PC-3 (cell line): ENCODE measurements around the gene WNK2. TPM values are rescaled to one million over a fixed set of nuclear protein-coding genes. Genes with fewer than 3 reads are reported as not detected.

Experiments
- ATAC-seq: fragments of 200-7000 bp; cut with Tn5 transposase; 2 replicates; pipeline ENCODE4 v1.9.1; 2020; ENCODE audit warnings: mild to moderate bottlenecking, moderate library complexity
- BruUV-seq: library from RNA; stranded (reverse); fragments of 400-500 nt; replicated peaks from 2 replicates; lab custom pipeline; 2021; lab: Mats Ljungman, UMichigan
- CTCF ChIA-PET: fragments of 300-600 bp; sonication (Branson Sonifier 250); formaldehyde crosslinking; loops from one replicate; lab custom pipeline; 2022; ENCODE audit warnings: antibody characterized with exemption; lab: Charles Lee
- POLR2A ChIA-PET: fragments of 300-600 bp; sonication (Branson Sonifier 250); formaldehyde crosslinking; loops from one replicate; lab custom pipeline; 2022; ENCODE audit warnings: antibody characterized with exemption; ENCODE audit not compliant: unreplicated experiment; lab: Charles Lee
- DNase-seq: peaks from one replicate; pipeline ENCODE4 v3.0.0-alpha.2; 2015
- H2AFZ ChIP-seq: fragments of 300-600 bp; sonication (generic); 2 replicates; pipeline ENCODE4 v1.6.0; 2016; ENCODE audit warnings: antibody characterized with exemption, low read length
- H3F3A ChIP-seq: fragments of 300-600 bp; sonication (generic); one replicate; pipeline ENCODE4 v1.6.0; 2017; ENCODE audit warnings: antibody characterized with exemption, low read length, control low read depth, mild to moderate bottlenecking; ENCODE audit not compliant: unreplicated experiment
- H3K27ac ChIP-seq: fragments of 300-600 bp; sonication (generic); 2 replicates; pipeline ENCODE4 v1.5.1; 2016; ENCODE audit warnings: mild to moderate bottlenecking, low read length
- H3K27me3 ChIP-seq: fragments of 300-600 bp; sonication (generic); 2 replicates; pipeline ENCODE4 v1.6.1; 2016; ENCODE audit warnings: low read length, mixed read lengths
- H3K36me3 ChIP-seq: fragments of 300-600 bp; sonication (generic); 2 replicates; pipeline ENCODE4 v1.6.1; 2016; ENCODE audit warnings: low read depth, mixed run types, low read length, mixed read lengths
- H3K4me1 ChIP-seq: fragments of 300-600 bp; sonication (generic); 2 replicates; pipeline ENCODE4 v1.5.1; 2016; ENCODE audit warnings: low read length; ENCODE audit not compliant: insufficient read depth
- H3K4me2 ChIP-seq: fragments of 300-600 bp; sonication (generic); 2 replicates; pipeline ENCODE4 v1.6.0; 2016; ENCODE audit warnings: low read length
- H3K4me3 ChIP-seq: fragments of 300-600 bp; sonication (generic); 2 replicates; pipeline ENCODE4 v1.5.1; 2016; ENCODE audit warnings: mild to moderate bottlenecking, low read length, mixed read lengths
- H3K79me2 ChIP-seq: fragments of 300-600 bp; sonication (generic); 2 replicates; pipeline ENCODE4 v1.6.1; 2017; ENCODE audit warnings: low read length, mixed read lengths
- H3K9ac ChIP-seq: fragments of 300-600 bp; sonication (generic); 2 replicates; pipeline ENCODE4 v1.6.0; 2016; ENCODE audit warnings: mild to moderate bottlenecking, low read length
- H3K9me2 ChIP-seq: fragments of 300-600 bp; sonication (generic); replicated peaks from 2 replicates; pipeline ENCODE4 v1.6.1; 2016; ENCODE audit warnings: mixed run types, low read length, mixed read lengths
- H3K9me3 ChIP-seq: fragments of 300-600 bp; sonication (generic); 2 replicates; pipeline ENCODE4 v1.6.1; 2016; ENCODE audit warnings: low read length, mixed read lengths
- H4K20me1 ChIP-seq: fragments of 300-600 bp; sonication (generic); 2 replicates; pipeline ENCODE4 v1.6.1; 2016; ENCODE audit warnings: low read length, mixed read lengths
- EZH2 ChIP-seq: fragments of 300-600 bp; sonication (generic); IDR thresholded peaks from one replicate; pipeline ENCODE4 v1.6.1; 2017; ENCODE audit warnings: antibody characterized with exemption, mild to moderate bottlenecking, low read length; ENCODE audit not compliant: unreplicated experiment
- EZH2phosphoT487 ChIP-seq: fragments of 300-600 bp; sonication (generic); IDR thresholded peaks from 2 replicates; pipeline ENCODE4 v1.6.1; 2018; ENCODE audit warnings: mild to moderate bottlenecking, antibody characterized with exemption, low read length, borderline replicate concordance
- intact Hi-C: fragments of 100-400 bp; cut with micrococcal nuclease; formaldehyde crosslinking; loops from 2 replicates; pipeline ENCODE4 v1.9.0; 2023
- total RNA-seq: library from RNA; depleted of rRNA; stranded (reverse); fragments of >200 nt; gene quantifications from 2 replicates; pipeline ENCODE4 v1.2.3, GENCODE V29; 2014
- TF ChIP-seq, protein P1 (sequence below): fragments of 300-600 bp; sonication (generic); conservative IDR thresholded peaks from 2 replicates; pipeline ENCODE4 v1.5.1; 2017; ENCODE audit warnings: antibody characterized with exemption, low read depth, mild to moderate bottlenecking, low read length

WNK2 gene
- total RNA-seq, 1 experiment from 2014 or later = 11.7 TPM

DNA sequence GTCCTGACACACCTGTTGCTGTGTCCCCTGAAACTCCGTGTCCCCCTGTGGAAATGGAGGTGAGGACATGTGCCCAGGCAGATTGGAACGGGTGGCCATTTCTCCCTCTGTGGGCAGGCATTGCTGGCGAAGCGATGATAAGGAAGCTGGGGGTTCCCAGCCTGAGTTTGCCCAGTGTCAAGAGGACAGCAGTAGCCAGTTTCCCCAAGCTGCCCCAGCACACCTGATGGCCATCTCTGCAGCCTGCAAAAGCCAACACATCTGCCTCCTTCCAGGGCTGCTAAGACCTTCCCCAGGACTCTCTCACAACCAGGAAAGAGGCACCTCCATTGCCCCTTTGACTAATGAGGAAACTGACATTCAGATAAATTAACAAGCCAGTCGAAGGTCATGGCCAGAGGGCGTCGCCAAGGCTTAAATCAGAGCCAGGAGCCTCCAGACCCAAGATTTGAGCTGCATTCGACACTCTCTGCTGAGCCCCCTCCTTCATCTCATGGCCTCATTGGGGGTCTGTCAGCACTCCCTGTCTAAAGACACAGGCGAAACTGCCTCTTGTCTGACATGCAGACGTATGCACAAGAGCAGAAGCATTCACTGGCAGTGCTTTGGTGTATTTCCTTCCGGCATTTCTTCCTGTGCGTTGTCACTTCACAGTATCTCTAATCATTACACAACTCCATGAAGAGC is 10.4 kb upstream of the WNK2 start:
- Histone ChIP-seq H4K20me1 (no peaks in the 10 kb centered on the region), H3K9ac (no peak overlapping the region), H3K9me2 (no peaks in the 10 kb centered on the region), H3K79me2 (no peaks in the 10 kb centered on the region), H3K4me1 (no peaks in the 10 kb centered on the region), H3K4me3 (no peak overlapping the region), H3K9me3 (no peaks in the 10 kb centered on the region), H3K4me2 (no peak overlapping the region), H3K27me3 (no peaks in the 10 kb centered on the region), H3F3A (no peaks in the 10 kb centered on the region), H3K36me3 (no peaks in the 10 kb centered on the region), H3K27ac (no peak overlapping the region), H2AFZ (no peak overlapping the region)
- no peak for ATAC-seq
- no TSS peak for BruUV-seq
- intact Hi-C loops = no loop called here
- ChIA-PET POLR2A (no interaction called here), CTCF (no interaction called here)
- TF ChIP-seq, protein P1, sequence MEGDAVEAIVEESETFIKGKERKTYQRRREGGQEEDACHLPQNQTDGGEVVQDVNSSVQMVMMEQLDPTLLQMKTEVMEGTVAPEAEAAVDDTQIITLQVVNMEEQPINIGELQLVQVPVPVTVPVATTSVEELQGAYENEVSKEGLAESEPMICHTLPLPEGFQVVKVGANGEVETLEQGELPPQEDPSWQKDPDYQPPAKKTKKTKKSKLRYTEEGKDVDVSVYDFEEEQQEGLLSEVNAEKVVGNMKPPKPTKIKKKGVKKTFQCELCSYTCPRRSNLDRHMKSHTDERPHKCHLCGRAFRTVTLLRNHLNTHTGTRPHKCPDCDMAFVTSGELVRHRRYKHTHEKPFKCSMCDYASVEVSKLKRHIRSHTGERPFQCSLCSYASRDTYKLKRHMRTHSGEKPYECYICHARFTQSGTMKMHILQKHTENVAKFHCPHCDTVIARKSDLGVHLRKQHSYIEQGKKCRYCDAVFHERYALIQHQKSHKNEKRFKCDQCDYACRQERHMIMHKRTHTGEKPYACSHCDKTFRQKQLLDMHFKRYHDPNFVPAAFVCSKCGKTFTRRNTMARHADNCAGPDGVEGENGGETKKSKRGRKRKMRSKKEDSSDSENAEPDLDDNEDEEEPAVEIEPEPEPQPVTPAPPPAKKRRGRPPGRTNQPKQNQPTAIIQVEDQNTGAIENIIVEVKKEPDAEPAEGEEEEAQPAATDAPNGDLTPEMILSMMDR = no peak
- no peak for TF ChIP-seq EZH2
- no peak for TF ChIP-seq EZH2phosphoT487
- no peak for DNase-seq

DNA sequence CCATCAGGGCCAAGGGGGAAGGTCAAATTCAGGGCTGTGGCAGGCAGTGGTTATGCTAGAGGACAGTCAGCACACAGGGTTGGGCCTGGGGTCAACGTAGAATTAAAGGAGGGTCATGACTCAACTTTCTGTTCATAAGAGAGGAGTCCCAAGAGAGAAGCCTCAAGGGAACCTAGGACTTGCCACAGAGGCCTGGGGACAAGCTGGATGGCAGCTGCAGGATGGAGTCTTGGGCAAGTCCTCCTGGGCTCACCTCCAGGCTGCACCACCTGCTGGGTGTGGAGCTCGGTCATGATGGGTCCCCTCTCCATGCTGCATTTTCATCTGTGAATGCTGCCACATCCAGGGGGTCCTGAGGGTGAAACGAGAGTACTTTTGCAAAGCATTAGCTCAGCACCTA is 9.0 kb upstream of the WNK2 start:
- CTCF ChIA-PET = no interaction called here
- Histone ChIP-seq H3K36me3 (no peaks in the 10 kb centered on the region), H3K27ac (no peak overlapping the region), H3K9ac (no peak overlapping the region), H3K4me2 (no peak overlapping the region), H3K79me2 (no peaks in the 10 kb centered on the region), H4K20me1 (no peaks in the 10 kb centered on the region), H3F3A (no peaks in the 10 kb centered on the region), H3K27me3 (no peaks in the 10 kb centered on the region), H3K9me3 (no peaks in the 10 kb centered on the region), H3K4me3 (no peak overlapping the region), H3K9me2 (no peaks in the 10 kb centered on the region), H3K4me1 (no peaks in the 10 kb centered on the region), H2AFZ (no peak overlapping the region)
- DNase-seq = no peak
- intact Hi-C loops = no loop called here
- no TSS peak for BruUV-seq
- POLR2A ChIA-PET = no interaction called here
- ATAC-seq = no peak
- TF ChIP-seq, protein P1 = no peak
- TF ChIP-seq EZH2 (no peak), EZH2phosphoT487 (no peak)

DNA sequence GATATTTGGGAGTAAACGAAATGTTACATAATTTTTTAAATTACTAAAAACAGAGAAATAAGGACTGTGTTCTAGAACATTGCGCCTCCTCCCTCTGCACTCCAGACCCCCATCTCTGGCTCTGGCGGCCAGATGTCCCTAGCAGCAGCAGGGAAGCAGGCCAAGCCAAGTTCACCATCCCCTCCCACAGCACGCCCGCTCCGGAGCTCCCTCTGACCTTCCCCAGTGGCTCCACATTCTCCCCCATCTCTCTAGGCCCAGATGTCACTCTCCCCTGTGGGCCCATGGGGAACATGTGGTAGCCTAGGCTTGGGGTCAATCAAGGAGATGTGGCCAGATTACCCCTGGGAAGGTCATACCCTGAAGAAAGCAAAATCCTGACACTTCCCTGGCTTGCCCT is 6.3 kb upstream of the WNK2 start:
- POLR2A ChIA-PET = no interaction called here
- TF ChIP-seq, protein P1 = no peak
- no peak for TF ChIP-seq EZH2phosphoT487
- TF ChIP-seq EZH2 = no peak
- no peak overlapping the region for H3K4me2 ChIP-seq
- H3K27ac ChIP-seq = no peak overlapping the region
- intact Hi-C loops = no loop called here
- ATAC-seq (no peak), DNase-seq (no peak)
- H3K9me3 ChIP-seq = no peaks in the 10 kb centered on the region
- H2AFZ ChIP-seq = no peak overlapping the region
- no peak overlapping the region for H3K9ac ChIP-seq
- CTCF ChIA-PET = no interaction called here
- no peaks in the 10 kb centered on the region for H3K27me3 ChIP-seq
- H3K4me3 ChIP-seq = no peak overlapping the region
- H3F3A ChIP-seq = no peaks in the 10 kb centered on the region
- H3K36me3 ChIP-seq = no peaks in the 10 kb centered on the region
- H3K4me1 ChIP-seq = no peaks in the 10 kb centered on the region
- no peaks in the 10 kb centered on the region for H3K9me2 ChIP-seq
- H3K79me2 ChIP-seq = no peaks in the 10 kb centered on the region
- BruUV-seq = no TSS peak
- H4K20me1 ChIP-seq = no peaks in the 10 kb centered on the region
